ENCODE data around the gene HDGFL3.

Gene HDGFL3

GRCh38 chr15:83208367-83208661 is 691 bp upstream of the HDGFL3 start:
- Histone ChIP-seq H3K4me3 (ENCODE audit: low read length) (peak overlapping the region; percentile 67), H3K27me3 (ENCODE audit: control insufficient read depth, insufficient read depth, low read length) (no peaks in the 10 kb centered on the region), H3K9ac (ENCODE audit: low read length) (peak overlapping the region; percentile 80), H3K27ac (ENCODE audit: low read length) (no peak overlapping the region), H3K36me3 (ENCODE audit: control insufficient read depth, low read depth, low read length) (no peaks in the 10 kb centered on the region), H3K9me3 (ENCODE audit: control insufficient read depth, low read depth, low read length) (no peaks in the 10 kb centered on the region), H3K4me1 (ENCODE audit: control insufficient read depth, low read depth, low read length) (peaks cover 29% of the 10 kb centered on the region)

GRCh38 chr15:83207009-83207659 is 489 bp downstream of the HDGFL3 start:
- H3K9ac ChIP-seq (ENCODE audit: low read length): peak overlapping the region; percentile 73
- no peaks in the 10 kb centered on the region for H3K36me3 ChIP-seq (ENCODE audit: control insufficient read depth, low read depth, low read length)
- peaks cover 33% of the 10 kb centered on the region for H3K4me1 ChIP-seq (ENCODE audit: control insufficient read depth, low read depth, low read length)
- no peaks in the 10 kb centered on the region for H3K27me3 ChIP-seq (ENCODE audit: control insufficient read depth, insufficient read depth, low read length)
- no peaks in the 10 kb centered on the region for H3K9me3 ChIP-seq (ENCODE audit: control insufficient read depth, low read depth, low read length)
- peak overlapping the region; percentile 67 for H3K4me3 ChIP-seq (ENCODE audit: low read length)
- peak overlapping the region; percentile 16 for H3K27ac ChIP-seq (ENCODE audit: low read length)

DNA sequence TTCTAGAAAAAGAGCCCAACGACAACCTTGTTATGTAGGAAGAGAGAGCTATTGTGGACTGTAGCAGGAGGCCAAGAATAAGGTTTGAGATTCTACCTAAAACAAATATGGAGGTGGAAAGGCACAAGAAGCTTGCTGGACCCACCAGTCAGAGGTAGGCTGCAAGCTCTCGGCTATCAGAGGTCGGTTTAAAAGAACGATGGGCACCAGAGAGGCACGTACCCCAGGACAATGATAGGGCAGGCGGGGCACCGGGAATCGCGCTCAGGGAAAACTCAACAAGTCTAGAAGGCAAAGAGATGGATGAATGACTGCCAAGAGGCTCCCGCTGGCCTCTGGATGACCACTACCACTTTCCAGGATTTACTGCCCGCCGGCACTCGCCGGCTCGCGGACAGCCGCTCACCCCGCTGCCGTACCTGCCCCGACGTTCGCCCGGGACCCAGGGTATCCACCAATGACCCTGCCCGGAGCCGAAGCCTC is 1.1 kb downstream of the HDGFL3 start:
- H3K9ac ChIP-seq (ENCODE audit: low read length): peak overlapping the region; percentile 73
- H3K27ac ChIP-seq (ENCODE audit: low read length): peak overlapping the region; percentile 1

DNA sequence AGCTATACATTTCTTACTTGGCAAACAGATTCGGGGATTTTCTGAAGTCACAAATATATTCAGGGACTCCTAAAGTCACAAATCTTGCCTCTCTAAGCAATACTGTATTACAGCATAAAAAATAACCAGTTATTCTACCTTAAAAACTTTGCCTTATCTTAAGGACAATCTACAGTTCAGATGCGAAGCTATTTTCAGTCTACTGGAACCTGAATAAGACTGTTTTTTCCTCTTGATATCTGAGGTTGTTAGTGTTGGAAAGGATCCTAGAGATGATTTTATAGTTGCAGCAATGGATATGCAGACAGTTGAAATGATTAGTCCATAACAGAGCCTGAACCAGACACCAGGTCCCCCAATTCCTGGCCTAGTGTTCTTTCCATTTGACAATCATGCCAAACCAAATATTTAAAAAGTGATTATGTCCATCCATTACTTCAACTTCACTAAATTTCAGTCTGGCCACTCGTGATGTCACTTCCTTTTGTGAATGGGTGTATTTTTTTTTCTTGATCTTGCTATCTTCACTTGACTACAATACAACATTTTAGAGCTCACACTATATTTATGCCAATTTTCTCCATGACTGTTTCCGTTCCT is 1.8 kb downstream of the HDGFL3 start:
- Histone ChIP-seq H3K36me3 (ENCODE audit: control insufficient read depth, low read depth, low read length) (no peaks in the 10 kb centered on the region), H3K4me3 (ENCODE audit: low read length) (peak overlapping the region; percentile 67), H3K9me3 (ENCODE audit: control insufficient read depth, low read depth, low read length) (no peaks in the 10 kb centered on the region), H3K27me3 (ENCODE audit: control insufficient read depth, insufficient read depth, low read length) (no peaks in the 10 kb centered on the region), H3K27ac (ENCODE audit: low read length) (no peak overlapping the region), H3K4me1 (ENCODE audit: control insufficient read depth, low read depth, low read length) (peaks cover 33% of the 10 kb centered on the region), H3K9ac (ENCODE audit: low read length) (peak overlapping the region; percentile 73)

More for the DNA sequence above, 1.1 kb downstream of the HDGFL3 start:
- Histone ChIP-seq H3K27me3 (ENCODE audit: control insufficient read depth, insufficient read depth, low read length) (no peaks in the 10 kb centered on the region), H3K4me3 (ENCODE audit: low read length) (peak overlapping the region; percentile 67), H3K9me3 (ENCODE audit: control insufficient read depth, low read depth, low read length) (no peaks in the 10 kb centered on the region), H3K4me1 (ENCODE audit: control insufficient read depth, low read depth, low read length) (peaks cover 33% of the 10 kb centered on the region), H3K36me3 (ENCODE audit: control insufficient read depth, low read depth, low read length) (no peaks in the 10 kb centered on the region)

GRCh38 chr15:83204697-83205096 is 2.9 kb downstream of the HDGFL3 start:
- Histone ChIP-seq H3K27me3 (ENCODE audit: control insufficient read depth, insufficient read depth, low read length) (no peaks in the 10 kb centered on the region), H3K4me3 (ENCODE audit: low read length) (peak overlapping the region; percentile 67), H3K9ac (ENCODE audit: low read length) (no peak overlapping the region), H3K36me3 (ENCODE audit: control insufficient read depth, low read depth, low read length) (no peaks in the 10 kb centered on the region), H3K9me3 (ENCODE audit: control insufficient read depth, low read depth, low read length) (no peaks in the 10 kb centered on the region), H3K4me1 (ENCODE audit: control insufficient read depth, low read depth, low read length) (peaks cover 33% of the 10 kb centered on the region), H3K27ac (ENCODE audit: low read length) (no peak overlapping the region)

DNA sequence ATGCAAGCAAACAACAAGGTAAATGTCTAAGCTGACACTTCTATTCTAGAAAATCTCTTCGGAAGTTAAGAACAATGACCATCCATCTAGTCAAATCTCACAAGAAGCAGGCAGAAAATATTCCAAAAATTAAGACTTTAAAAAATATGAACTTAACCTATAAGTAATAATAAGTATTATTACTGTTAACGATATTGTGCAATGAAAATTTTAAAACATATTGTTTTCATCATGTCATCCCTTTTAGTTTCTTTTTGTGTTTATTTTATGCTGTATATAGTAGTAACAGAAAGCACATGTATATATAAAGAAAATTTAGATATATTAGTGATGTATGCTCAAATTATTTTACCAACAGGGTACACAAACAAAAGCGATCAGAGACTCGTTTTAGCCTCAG is 4.1 kb downstream of the HDGFL3 start:
- H3K4me1 ChIP-seq (ENCODE audit: control insufficient read depth, low read depth, low read length): peaks cover 25% of the 10 kb centered on the region
- no peaks in the 10 kb centered on the region for H3K27me3 ChIP-seq (ENCODE audit: control insufficient read depth, insufficient read depth, low read length)
- no peak overlapping the region for H3K27ac ChIP-seq (ENCODE audit: low read length)
- H3K9me3 ChIP-seq (ENCODE audit: control insufficient read depth, low read depth, low read length): no peaks in the 10 kb centered on the region
- H3K4me3 ChIP-seq (ENCODE audit: low read length): no peak overlapping the region
- no peak overlapping the region for H3K9ac ChIP-seq (ENCODE audit: low read length)
- H3K36me3 ChIP-seq (ENCODE audit: control insufficient read depth, low read depth, low read length): no peaks in the 10 kb centered on the region

DNA sequence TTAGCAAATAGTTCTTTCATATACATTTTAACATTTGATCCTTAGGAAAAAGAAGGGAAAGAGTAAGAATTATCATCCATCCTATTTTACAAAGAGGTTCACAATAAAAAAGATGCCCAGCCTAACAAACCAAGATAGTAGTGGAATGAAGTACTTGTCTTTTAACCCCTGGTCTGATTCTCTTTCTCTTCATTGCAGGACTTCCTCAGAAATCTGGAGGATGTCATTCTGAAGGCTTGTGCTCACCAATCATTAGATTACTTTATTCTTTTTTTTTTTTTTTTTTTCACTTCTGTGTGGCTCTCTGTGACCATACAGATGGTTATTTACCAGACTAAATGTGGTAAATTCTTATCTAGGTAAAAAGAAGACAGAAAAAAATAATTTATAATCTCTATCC is 7.0 kb downstream of the HDGFL3 start:
- no peak overlapping the region for H3K4me3 ChIP-seq (ENCODE audit: low read length)
- H3K27ac ChIP-seq (ENCODE audit: low read length): no peak overlapping the region
- H3K36me3 ChIP-seq (ENCODE audit: control insufficient read depth, low read depth, low read length): no peaks in the 10 kb centered on the region
- no peaks in the 10 kb centered on the region for H3K27me3 ChIP-seq (ENCODE audit: control insufficient read depth, insufficient read depth, low read length)
- no peaks in the 10 kb centered on the region for H3K9me3 ChIP-seq (ENCODE audit: control insufficient read depth, low read depth, low read length)
- peaks cover 22% of the 10 kb centered on the region for H3K4me1 ChIP-seq (ENCODE audit: control insufficient read depth, low read depth, low read length)
- H3K9ac ChIP-seq (ENCODE audit: low read length): no peak overlapping the region

- Histone ChIP-seq H3K9me3 (ENCODE audit: control insufficient read depth, low read depth, low read length) (no peaks in the 10 kb centered on the region), H3K27me3 (ENCODE audit: control insufficient read depth, insufficient read depth, low read length) (no peaks in the 10 kb centered on the region), H3K27ac (ENCODE audit: low read length) (no peak overlapping the region), H3K4me3 (ENCODE audit: low read length) (no peak overlapping the region), H3K9ac (ENCODE audit: low read length) (no peak overlapping the region), H3K36me3 (ENCODE audit: control insufficient read depth, low read depth, low read length) (no peaks in the 10 kb centered on the region), H3K4me1 (ENCODE audit: control insufficient read depth, low read depth, low read length) (peaks cover 18% of the 10 kb centered on the region)
Measured at GRCh38 chr15:83200162-83200561, 7.5 kb downstream of the HDGFL3 start.

GRCh38 chr15:83199288-83199687 is 8.3 kb downstream of the HDGFL3 start:
- H3K4me3 ChIP-seq (ENCODE audit: low read length): no peak overlapping the region
- no peaks in the 10 kb centered on the region for H3K27me3 ChIP-seq (ENCODE audit: control insufficient read depth, insufficient read depth, low read length)
- peaks cover 15% of the 10 kb centered on the region for H3K4me1 ChIP-seq (ENCODE audit: control insufficient read depth, low read depth, low read length)
- no peaks in the 10 kb centered on the region for H3K36me3 ChIP-seq (ENCODE audit: control insufficient read depth, low read depth, low read length)
- no peaks in the 10 kb centered on the region for H3K9me3 ChIP-seq (ENCODE audit: control insufficient read depth, low read depth, low read length)
- H3K9ac ChIP-seq (ENCODE audit: low read length): no peak overlapping the region
- H3K27ac ChIP-seq (ENCODE audit: low read length): no peak overlapping the region

DNA sequence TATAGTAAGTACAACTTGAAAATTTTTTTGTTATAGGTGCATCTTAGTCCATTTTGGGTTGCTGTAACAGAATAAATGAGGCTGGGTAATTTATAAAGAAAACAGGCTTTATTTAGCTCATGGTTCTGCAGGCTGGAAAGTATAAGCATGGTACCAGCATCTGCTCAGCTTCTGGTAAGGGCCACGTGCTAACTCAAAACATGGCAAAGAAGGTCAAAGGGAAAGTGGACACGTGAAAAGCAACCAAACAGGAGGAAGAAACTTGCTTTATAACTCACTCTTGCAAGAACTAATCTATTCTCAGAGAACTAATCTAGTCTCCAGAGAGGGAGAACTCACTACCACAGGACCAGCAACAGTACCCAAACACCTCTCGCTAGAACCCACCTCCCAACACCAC is 9.1 kb downstream of the HDGFL3 start:
- Histone ChIP-seq H3K4me1 (ENCODE audit: control insufficient read depth, low read depth, low read length) (peaks cover 22% of the 10 kb centered on the region), H3K9ac (ENCODE audit: low read length) (no peak overlapping the region), H3K36me3 (ENCODE audit: control insufficient read depth, low read depth, low read length) (no peaks in the 10 kb centered on the region), H3K4me3 (ENCODE audit: low read length) (no peak overlapping the region), H3K27ac (ENCODE audit: low read length) (no peak overlapping the region), H3K27me3 (ENCODE audit: control insufficient read depth, insufficient read depth, low read length) (no peaks in the 10 kb centered on the region), H3K9me3 (ENCODE audit: control insufficient read depth, low read depth, low read length) (no peaks in the 10 kb centered on the region)

- H3K9me3 ChIP-seq (ENCODE audit: control insufficient read depth, low read depth, low read length): no peaks in the 10 kb centered on the region
- H3K9ac ChIP-seq (ENCODE audit: low read length): no peak overlapping the region
- no peak overlapping the region for H3K27ac ChIP-seq (ENCODE audit: low read length)
- no peaks in the 10 kb centered on the region for H3K27me3 ChIP-seq (ENCODE audit: control insufficient read depth, insufficient read depth, low read length)
- H3K36me3 ChIP-seq (ENCODE audit: control insufficient read depth, low read depth, low read length): no peaks in the 10 kb centered on the region
- no peak overlapping the region for H3K4me3 ChIP-seq (ENCODE audit: low read length)
- peaks cover 24% of the 10 kb centered on the region for H3K4me1 ChIP-seq (ENCODE audit: control insufficient read depth, low read depth, low read length)
Measured at GRCh38 chr15:83194528-83194927, 13.1 kb downstream of the HDGFL3 start.

DNA sequence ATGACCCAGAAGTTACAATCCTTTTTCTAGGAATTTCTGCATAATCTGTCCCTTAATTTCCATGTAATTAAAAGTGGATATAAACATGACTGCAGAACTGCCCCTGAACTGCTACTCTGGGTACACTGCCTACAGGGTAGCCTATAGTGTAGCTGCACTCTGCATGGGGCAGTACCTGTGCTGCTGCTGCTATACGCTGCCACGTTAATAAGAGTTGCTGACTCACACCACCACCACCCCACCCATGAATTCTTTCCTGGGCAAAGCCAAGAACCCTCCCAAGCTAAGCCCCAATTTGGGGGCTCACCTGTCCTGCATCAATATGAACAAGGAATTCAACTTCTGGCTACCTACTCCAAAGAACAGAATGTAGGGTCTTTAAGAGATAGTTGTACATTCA is 13.9 kb downstream of the HDGFL3 start:
- peak overlapping the region; percentile 30 for H3K27ac ChIP-seq (ENCODE audit: low read length)
- H3K9ac ChIP-seq (ENCODE audit: low read length): no peak overlapping the region
- peaks cover 24% of the 10 kb centered on the region for H3K4me1 ChIP-seq (ENCODE audit: control insufficient read depth, low read depth, low read length)
- H3K36me3 ChIP-seq (ENCODE audit: control insufficient read depth, low read depth, low read length): no peaks in the 10 kb centered on the region
- H3K9me3 ChIP-seq (ENCODE audit: control insufficient read depth, low read depth, low read length): no peaks in the 10 kb centered on the region
- H3K4me3 ChIP-seq (ENCODE audit: low read length): no peak overlapping the region
- no peaks in the 10 kb centered on the region for H3K27me3 ChIP-seq (ENCODE audit: control insufficient read depth, insufficient read depth, low read length)
